ENCODE data around the gene C2orf92. TPM values are rescaled to one million over a fixed set of nuclear protein-coding genes. Genes with fewer than 3 reads are reported as not detected.

Gene C2orf92
- total RNA-seq, 1 experiment from 2014 or later = 6.9 TPM

- H3K27me3 Mint-ChIP-seq (ENCODE audit: unreplicated experiment) = peaks cover 37% of the 10 kb centered on the region
- H3K36me3 Mint-ChIP-seq (ENCODE audit: insufficient read depth, unreplicated experiment) = no peaks in the 10 kb centered on the region
- peaks cover 8% of the 10 kb centered on the region for H3K4me1 Mint-ChIP-seq (ENCODE audit: low read depth, unreplicated experiment)
- BruUV-seq (replicated peaks) = no TSS peak
- CTCF ChIA-PET = no interaction called here
- no peak for TF ChIP-seq CTCF (IDR thresholded peaks at IDR 0.05; ENCODE audit: unreplicated experiment)
- DNase-seq = no peak
- H3K27ac Mint-ChIP-seq (ENCODE audit: unreplicated experiment) = no peak overlapping the region
- no peak overlapping the region for H3K4me3 Mint-ChIP-seq (ENCODE audit: low read depth, unreplicated experiment)
- intact Hi-C loops (cut with micrococcal nuclease; ENCODE audit: unreplicated experiment) = no loop called here
- H3K9me3 Mint-ChIP-seq (ENCODE audit: low read depth, unreplicated experiment) = no peaks in the 10 kb centered on the region
These were observed 53.9 kb downstream of the C2orf92 start for GRCh38 chr2:97723156-97724072.

- Mint-ChIP-seq H3K4me3 (ENCODE audit: low read depth, unreplicated experiment) (no peak overlapping the region), H3K9me3 (ENCODE audit: low read depth, unreplicated experiment) (no peaks in the 10 kb centered on the region), H3K4me1 (ENCODE audit: low read depth, unreplicated experiment) (peaks cover 8% of the 10 kb centered on the region), H3K36me3 (ENCODE audit: insufficient read depth, unreplicated experiment) (no peaks in the 10 kb centered on the region), H3K27ac (ENCODE audit: unreplicated experiment) (no peak overlapping the region), H3K27me3 (ENCODE audit: unreplicated experiment) (peaks cover 33% of the 10 kb centered on the region)
- CTCF ChIA-PET = no interaction called here
- no TSS peak for BruUV-seq (replicated peaks)
- no peak for DNase-seq
- TF ChIP-seq CTCF (IDR thresholded peaks at IDR 0.05; ENCODE audit: unreplicated experiment) = no peak
- intact Hi-C loops (cut with micrococcal nuclease; ENCODE audit: unreplicated experiment) = no loop called here
These were observed 54.5 kb downstream of the C2orf92 start for GRCh38 chr2:97724073-97724410.

- H3K9me3 Mint-ChIP-seq (ENCODE audit: low read depth, unreplicated experiment) = no peaks in the 10 kb centered on the region
- H3K4me3 Mint-ChIP-seq (ENCODE audit: low read depth, unreplicated experiment) = no peak overlapping the region
- CTCF ChIA-PET = interaction anchor here (0.6 kb wide), 1 partner anchor 390 kb away, joined by 6 read pairs; no protein-coding TSS in a partner anchor
- peaks cover 8% of the 10 kb centered on the region for H3K4me1 Mint-ChIP-seq (ENCODE audit: low read depth, unreplicated experiment)
- no peak for DNase-seq
- H3K36me3 Mint-ChIP-seq (ENCODE audit: insufficient read depth, unreplicated experiment) = no peaks in the 10 kb centered on the region
- peaks cover 29% of the 10 kb centered on the region for H3K27me3 Mint-ChIP-seq (ENCODE audit: unreplicated experiment)
- H3K27ac Mint-ChIP-seq (ENCODE audit: unreplicated experiment) = no peak overlapping the region
- TF ChIP-seq CTCF (IDR thresholded peaks at IDR 0.05; ENCODE audit: unreplicated experiment) = no peak
- no TSS peak for BruUV-seq (replicated peaks)
- intact Hi-C loops (cut with micrococcal nuclease; ENCODE audit: unreplicated experiment) = no loop called here
These were observed 55.0 kb downstream of the C2orf92 start for GRCh38 chr2:97724501-97724900.

GRCh38 chr2:97724946-97725688 is 55.6 kb downstream of the C2orf92 start:
- DNase-seq = no peak
- no peak overlapping the region for H3K27ac Mint-ChIP-seq (ENCODE audit: unreplicated experiment)

More at GRCh38 chr2:97724946-97725688, 55.6 kb downstream of the C2orf92 start:
- CTCF ChIA-PET = interaction anchor here (0.6 to 0.7 kb wide), 2 partner anchors 21 to 389 kb away, joined by 4 to 6 read pairs; no protein-coding TSS in a partner anchor
- Mint-ChIP-seq H3K9me3 (ENCODE audit: low read depth, unreplicated experiment) (no peaks in the 10 kb centered on the region), H3K36me3 (ENCODE audit: insufficient read depth, unreplicated experiment) (no peaks in the 10 kb centered on the region), H3K4me3 (ENCODE audit: low read depth, unreplicated experiment) (no peak overlapping the region), H3K27me3 (ENCODE audit: unreplicated experiment) (peaks cover 22% of the 10 kb centered on the region), H3K4me1 (ENCODE audit: low read depth, unreplicated experiment) (peaks cover 9% of the 10 kb centered on the region)
- BruUV-seq (replicated peaks) = no TSS peak
- no peak for TF ChIP-seq CTCF (IDR thresholded peaks at IDR 0.05; ENCODE audit: unreplicated experiment)
- intact Hi-C loops (cut with micrococcal nuclease; ENCODE audit: unreplicated experiment) = no loop called here
